Measurements from ENCODE around the gene MREG.

The MREG gene, protein sequence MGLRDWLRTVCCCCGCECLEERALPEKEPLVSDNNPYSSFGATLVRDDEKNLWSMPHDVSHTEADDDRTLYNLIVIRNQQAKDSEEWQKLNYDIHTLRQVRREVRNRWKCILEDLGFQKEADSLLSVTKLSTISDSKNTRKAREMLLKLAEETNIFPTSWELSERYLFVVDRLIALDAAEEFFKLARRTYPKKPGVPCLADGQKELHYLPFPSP

DNA sequence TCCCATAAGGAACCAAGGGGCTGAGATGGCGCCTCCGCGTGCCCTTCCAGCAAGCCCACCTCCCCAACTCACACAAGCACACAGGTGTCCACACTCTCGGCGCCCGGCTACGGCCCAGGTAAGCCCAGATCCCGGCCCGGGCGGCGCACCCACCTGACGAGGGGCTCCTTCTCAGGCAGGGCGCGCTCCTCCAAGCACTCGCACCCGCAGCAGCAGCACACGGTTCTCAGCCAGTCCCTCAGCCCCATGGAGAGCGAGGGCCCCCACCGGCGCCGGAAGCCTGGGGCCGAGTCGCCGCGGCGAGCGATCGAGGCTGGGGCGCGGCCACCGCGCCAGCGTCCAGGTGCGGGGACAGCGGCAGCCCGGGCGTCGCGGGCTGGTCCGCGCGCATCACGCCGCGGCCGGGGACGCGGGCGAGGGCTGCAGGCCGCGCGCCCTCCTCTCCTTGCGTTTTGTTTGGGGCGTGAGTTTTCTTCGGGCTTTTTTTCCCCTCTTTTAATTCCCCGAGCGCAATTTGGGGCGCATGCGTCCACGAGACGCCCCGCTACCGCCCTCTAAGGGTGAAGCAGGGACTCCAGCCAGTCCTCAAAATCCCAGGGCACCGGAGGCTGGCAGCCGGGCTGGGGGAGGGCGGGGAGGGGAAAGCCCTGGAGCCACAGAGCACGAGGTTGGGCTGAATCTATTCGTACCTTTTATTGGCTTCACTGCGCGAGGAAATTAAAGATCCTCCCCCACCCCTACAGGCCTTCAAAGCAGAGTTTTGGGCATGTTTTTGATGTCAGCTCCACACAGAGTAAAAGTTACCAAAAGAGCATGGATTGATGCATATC lies at the start of gene MREG:
Gene MREG (minus strand): TSS at position 472 of the 830 bp plus-strand sequence. CDS start 224 bp downstream, at position 248.
- FAIRE-seq (no peak), DNase-seq (ENCODE audit: insufficient read length, low spot score) (peak; percentile 89)

DNA sequence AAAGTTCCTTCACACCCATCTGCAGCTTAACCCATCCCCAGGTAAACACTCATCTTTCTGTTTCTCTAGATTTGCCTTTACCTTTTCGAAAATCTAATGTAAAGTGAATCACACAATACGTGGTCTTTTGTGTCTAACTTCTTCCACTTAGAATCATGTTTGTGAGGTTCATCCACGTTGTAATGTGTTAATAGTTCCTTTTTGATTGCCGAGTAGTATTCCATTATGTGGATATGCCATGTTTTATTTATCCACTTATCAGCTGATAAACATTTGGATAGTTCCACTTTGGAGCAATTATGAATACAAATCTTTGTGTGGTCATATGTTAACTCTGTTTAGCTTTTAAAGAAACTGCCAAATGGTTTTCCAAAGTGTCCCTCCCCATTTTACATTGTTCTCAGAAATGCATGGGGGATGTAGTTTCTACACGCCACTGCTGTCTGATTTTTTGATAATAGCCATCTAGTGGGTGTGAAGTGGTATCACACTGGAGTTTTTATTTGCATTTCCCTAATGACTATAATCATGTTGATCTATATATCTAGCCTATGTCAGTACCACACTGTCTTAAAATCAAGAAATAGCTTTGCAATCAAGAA lies 46.0 kb upstream of the MREG start:
- DNase-seq (ENCODE audit: insufficient read length, low spot score) (no peak), FAIRE-seq (no peak)

DNA sequence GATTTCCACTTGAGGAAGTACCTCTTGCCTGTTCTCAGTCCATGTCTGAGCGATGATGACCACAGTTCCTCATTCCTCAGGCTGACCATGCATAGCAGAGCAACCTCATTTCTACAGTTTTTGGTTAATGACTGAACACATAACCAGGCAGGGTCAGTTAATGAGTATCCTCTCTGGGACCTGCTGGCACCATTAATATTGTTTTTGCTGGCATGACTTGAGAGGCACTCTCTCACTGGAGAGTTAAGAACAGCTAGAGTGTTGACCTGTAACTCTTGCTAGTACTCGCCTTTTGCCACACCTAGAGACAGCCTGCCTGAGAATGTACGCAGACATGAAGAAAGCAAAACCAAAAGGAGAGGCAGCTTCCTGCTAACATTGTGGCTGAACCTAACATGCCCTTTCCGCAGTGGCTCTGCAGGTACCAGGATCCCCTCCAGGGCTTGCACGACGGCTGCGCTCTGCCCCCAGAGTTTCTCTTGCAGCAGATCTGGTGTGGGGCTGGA lies 44.4 kb upstream of the MREG start:
- DNase-seq (ENCODE audit: insufficient read length, low spot score) (no peak), FAIRE-seq (no peak)

DNA sequence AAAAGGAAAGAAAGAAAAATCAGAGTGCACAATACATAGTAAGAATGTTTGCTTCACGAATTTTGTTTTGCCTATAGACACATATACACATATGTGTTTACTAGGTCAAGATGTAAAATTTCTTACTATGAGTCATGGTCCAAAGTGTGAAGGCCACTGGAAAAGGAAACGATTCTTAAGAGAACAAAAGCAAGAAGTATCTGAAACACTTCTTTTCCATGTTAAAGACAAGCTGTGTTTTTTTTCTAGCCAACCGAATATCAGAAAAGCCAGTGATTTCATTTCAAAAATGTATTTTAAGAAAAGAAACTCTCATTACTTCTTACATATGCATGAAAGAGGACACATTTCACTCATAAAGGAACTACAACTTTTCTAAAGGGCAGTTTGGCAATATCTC lies 43.4 kb upstream of the MREG start:
- DNase-seq (ENCODE audit: insufficient read length, low spot score) (no peak), FAIRE-seq (no peak)

DNA sequence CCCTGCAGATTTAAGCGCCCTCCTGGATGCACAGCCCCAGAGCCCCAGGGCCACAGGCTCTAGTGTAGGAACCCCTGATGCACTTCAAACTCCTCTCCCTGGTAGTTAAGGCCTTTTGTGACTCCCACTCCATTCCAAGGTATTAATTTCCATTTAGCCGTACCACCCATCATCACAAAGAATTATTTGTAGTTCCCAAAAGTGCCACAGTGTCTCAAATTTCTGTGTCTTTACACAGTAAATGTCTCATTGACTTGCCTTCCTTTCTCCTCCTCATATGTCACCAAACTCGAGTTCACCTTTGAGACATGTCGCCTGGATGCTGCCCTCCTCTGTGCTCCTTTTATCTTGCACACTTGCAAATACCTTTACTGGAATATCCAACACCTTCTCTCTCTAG lies 42.3 kb upstream of the MREG start:
- DNase-seq (ENCODE audit: insufficient read length, low spot score) (no peak), FAIRE-seq (no peak)

DNA sequence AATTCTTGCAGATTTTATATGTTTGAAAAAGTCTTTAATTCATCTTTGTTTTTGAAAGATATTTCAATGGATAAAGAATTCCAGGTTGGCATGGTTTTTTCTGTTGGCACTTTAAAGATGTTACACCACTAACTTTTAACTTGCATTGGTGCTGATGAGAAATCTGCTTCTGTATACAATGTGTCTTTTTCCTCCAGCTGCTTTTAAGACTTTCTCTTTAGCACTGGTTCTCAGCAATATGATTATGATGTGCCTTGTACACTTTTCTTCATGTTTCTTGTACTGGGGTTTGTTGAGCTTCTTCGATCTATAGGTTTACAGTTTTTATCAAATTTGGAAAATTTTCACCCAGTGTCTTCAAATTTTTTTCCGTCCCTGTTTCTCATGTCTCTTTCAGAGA lies 39.1 kb upstream of the MREG start:
- no peak for FAIRE-seq
- no peak for DNase-seq (ENCODE audit: insufficient read length, low spot score)

DNA sequence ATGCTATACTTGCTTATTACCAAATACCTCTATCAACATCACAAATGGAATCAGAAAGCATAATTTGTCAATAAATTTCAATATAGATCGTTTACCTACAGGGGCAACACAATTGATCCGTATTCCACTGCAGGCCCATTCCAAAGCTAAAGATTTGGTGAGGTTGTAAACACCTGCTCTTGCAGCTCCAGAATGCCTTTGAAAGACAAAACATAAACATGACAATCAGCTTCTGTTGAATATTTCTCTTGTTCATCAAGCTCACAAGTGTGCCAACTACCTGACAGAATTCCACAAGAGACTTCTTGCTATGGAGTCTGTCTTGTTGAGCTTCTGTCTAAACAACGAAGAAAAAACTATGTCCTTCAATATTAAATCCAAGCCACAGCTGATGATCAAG lies 38.0 kb upstream of the MREG start:
- FAIRE-seq (no peak), DNase-seq (ENCODE audit: insufficient read length, low spot score) (no peak)

DNA sequence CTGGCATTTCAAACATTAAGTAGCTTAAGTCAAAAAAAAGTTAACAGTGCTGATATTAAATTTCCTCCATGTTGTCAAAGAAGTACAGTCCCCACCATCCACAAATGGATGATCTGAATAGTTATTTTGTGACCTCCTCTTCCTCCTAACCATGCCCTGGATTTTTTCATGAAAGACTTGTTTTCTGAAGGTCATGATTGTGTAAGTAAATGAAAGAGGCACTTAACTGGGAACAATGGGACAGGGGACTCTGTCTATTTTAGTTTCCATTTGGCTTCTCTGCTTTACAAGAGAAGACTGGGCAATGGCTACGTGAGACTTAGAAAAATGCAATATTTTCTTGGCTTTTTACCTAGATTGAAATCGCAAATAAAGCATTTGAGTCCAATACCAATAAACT lies 36.1 kb upstream of the MREG start:
- DNase-seq (ENCODE audit: insufficient read length, low spot score) (no peak), FAIRE-seq (no peak)

DNA sequence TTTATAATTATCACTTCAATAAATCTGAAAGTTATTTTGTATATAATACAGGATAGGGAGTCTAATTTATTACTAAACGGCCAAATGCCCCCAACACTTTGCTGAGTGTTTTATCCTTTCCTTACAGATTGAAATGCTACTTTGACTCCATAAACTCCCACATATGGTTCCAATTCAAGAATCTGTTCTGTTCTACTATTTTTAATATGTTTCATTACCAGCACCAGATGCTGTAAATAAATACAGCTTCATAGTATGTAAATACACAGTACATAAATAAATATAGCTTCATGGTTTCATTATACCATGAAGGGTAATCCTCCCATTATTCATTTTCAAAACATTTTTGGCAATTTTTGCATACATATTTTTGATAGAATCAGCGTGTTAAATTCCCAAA lies 34.0 kb upstream of the MREG start:
- DNase-seq (ENCODE audit: insufficient read length, low spot score) (no peak), FAIRE-seq (no peak)

DNA sequence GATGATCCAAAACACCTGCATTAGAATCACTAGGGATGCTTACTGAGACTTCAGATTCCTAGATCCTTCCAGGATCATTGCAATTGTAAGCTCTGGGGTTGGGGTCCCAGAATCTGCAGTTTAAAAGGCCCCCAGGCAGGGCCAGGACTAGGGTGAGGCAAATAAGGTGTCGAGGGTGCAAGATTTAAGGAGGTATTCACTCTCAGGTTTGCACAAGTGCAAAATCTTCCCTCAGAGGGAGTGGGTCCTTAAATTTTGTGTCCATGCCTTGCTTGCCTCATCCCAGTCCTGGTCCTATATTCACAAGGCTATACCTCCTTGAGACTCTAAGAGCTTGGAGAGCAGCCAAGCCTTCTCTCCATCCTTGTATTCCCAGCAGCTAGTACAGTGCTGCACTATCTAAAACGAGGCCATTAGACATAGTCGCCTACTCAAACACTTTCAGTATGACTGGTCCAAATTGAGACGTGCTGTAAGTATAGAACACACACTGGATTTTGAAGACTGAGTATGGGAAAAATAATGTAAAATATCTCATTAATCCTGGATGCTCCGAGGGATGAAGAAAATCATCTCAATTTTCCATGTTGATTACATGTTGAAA lies 31.6 kb upstream of the MREG start:
- FAIRE-seq, result no peak
- no peak for DNase-seq (ENCODE audit: insufficient read length, low spot score)

DNA sequence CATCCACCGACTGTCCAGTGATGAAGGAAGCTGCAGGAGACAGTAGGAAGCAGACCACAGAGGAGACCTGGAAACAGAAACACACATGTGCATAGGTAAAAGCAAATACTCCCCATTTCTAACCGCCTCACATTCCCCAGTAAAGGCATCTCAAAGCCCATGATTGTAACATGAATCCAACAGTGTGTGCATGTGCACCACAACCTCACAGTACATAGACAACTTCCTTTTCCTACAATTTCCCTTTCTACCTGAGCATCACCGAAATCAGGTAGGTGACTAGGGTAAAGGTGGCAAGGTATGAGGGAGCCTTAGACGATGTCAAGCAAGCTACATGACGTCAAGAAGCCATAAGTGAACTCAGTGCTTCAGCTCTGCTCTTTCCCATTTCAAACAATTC lies 30.6 kb upstream of the MREG start:
- FAIRE-seq, result peak; percentile 40
- no peak for DNase-seq (ENCODE audit: insufficient read length, low spot score)

DNA sequence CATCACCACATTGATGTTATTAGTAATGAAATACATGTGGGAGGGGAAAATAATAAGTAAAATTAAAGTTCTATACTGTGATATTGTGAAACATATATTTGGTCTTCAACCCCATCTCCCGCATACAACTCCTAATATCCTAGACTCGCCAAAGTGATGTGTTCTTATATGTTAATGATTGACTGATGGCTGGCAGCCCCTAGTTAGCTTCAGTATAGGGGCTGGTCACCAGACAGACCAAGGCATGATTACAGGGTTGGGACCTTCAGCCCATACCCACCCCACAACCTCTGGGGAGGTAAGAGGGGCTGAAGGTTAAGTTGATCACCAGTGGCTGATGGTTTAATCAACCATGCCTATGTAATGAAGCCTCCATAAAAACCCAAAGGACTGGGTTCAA lies 28.1 kb upstream of the MREG start:
- DNase-seq (ENCODE audit: insufficient read length, low spot score) (no peak), FAIRE-seq (peak; percentile 46)

DNA sequence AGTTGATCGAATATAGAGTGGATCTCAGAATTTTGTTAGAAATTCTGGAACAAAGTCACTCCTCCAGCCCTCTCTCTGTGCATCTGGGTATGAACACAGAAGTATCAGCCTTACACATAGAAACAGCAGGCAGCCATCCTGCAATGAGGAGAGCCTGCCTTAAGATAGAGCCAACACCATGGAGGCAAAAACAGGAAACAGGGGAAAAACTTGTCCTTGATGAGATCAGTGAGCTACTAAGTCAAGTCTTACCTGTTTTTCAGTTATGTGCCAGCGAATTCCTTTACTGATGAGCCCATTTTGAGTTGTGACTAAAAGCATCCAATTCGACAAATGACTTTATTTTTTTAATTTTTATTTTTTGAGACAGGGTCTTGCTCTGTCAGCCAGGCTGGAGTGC lies 26.6 kb upstream of the MREG start:
- DNase-seq (ENCODE audit: insufficient read length, low spot score) (no peak), FAIRE-seq (no peak)

DNA sequence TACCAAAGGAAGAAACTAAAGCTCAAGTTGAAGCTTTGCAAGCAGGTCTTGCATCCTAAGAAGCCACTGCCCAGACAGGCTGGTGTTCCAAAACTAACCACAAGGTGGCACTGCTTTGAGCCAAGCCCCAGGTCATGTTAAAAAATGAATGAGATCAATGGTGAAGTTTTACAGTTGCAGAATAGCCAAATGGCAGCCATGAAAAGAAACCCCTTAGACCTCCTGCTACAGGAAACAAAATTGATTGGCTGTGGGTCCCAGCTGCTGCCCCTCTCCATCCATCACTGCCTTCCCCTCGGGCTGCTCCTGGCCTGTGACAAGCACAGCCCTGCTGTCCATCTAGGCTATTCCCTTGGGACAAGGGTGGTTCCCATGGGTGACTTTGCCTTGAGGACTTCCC lies 20.7 kb upstream of the MREG start:
- FAIRE-seq, result peak; percentile 16
- peak; percentile 54 for DNase-seq (ENCODE audit: insufficient read length, low spot score)

DNA sequence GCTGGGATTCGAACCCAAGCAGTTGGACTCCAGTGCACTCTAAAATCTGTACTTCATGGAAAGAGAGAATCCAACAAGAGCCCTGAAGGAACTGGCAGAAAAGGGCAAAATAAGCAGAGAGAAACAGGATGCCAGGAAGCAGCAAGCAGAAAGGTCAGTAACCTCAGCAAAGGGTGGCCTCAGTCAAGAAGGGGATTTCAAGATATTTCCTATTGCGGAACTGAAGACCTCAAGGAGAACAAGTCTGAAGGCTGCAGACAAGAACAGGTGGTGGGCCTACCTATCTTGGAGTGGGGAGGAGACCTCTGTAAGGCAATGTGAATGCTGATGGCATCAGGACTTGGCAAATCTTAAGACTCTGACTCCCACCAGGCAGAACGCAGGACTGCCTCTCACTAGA lies 20.1 kb upstream of the MREG start:
- FAIRE-seq (no peak), DNase-seq (ENCODE audit: insufficient read length, low spot score) (no peak)

DNA sequence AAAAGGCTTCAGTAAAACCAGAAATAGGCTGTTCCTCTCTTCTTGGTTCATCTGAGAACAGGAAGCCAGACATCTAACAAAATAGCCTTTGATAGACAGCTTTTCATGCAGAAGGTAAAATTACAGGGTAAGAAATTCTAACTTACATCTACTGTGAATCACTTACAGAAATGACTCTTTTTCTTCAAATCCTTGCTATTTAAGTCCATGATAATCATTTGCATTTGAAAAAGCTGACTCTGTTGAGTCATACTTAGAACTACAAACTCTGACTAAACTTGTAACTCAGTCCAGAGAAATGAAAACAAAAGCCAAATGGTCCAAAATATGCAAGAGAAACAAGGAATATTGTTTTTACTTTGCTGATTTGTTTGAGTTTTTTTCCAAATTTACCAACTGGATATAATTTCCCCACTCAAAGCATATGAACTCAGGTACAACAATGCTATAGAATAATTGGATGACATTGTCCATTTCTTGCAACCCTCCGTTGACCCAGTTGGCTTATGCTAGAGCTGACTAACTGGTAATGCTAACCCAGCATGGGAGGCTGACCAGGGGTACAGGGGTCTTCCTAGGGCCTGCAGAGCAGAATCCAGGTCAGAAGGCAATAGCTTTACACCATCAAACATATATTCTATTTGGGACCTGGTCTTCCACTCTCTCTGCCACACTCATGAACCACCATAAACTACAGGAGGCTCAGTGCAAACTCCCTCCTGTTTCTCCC lies 18.8 kb upstream of the MREG start:
- FAIRE-seq (no peak), DNase-seq (ENCODE audit: insufficient read length, low spot score) (no peak)

DNA sequence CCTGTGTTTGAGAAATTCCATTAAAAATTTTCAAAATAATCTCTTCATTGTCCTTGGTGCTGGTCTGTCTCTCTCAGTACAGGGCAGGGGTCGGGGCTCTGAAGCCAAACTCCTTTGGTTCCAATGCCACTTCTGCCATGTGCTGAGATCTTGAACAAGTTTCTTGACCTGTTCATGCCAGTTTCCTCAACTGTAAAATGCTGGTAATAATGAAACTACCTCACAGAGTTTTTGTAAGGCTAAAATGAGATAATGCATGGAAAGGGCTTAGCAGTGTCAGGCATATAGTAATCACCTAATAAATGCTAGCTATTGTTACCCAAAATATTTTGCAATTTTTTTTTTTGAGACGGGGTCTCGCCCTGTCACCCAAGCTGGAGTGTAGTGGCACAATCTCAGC lies 16.9 kb upstream of the MREG start:
- FAIRE-seq (no peak), DNase-seq (ENCODE audit: insufficient read length, low spot score) (no peak)

DNA sequence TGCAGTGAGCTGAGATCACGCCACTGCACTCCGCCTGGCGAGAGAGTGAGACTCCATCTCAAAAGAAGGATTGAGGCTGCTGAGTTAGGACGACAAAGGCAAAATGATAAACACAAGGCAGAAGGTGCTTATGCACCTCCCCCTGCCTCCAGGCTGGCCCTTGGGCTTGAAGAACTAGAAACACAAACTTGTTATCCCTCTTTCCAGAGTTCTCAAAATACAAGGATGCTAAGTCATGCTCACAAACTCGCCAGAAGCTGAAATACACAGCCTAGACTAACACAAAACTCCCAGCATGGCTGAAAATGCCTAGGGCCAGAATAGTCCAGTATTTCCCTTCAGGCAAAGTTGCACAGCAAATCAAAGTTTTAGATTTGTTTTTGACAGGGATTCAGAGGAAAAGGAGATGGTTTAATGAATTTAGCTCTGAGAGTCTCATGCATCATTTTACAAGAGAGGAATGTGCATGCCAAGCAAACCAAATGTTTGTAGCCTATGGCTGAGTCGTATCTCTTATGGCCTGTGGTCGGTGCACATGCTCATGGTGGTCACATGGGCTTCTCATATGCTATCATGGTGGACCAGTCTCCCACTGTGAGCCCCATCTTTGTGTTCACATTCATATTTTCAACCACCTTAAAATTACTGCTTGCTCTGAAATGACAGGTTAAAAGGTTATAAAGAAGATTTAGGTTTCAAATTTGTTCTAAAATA lies 16.2 kb upstream of the MREG start:
- DNase-seq (ENCODE audit: insufficient read length, low spot score) (no peak), FAIRE-seq (no peak)

DNA sequence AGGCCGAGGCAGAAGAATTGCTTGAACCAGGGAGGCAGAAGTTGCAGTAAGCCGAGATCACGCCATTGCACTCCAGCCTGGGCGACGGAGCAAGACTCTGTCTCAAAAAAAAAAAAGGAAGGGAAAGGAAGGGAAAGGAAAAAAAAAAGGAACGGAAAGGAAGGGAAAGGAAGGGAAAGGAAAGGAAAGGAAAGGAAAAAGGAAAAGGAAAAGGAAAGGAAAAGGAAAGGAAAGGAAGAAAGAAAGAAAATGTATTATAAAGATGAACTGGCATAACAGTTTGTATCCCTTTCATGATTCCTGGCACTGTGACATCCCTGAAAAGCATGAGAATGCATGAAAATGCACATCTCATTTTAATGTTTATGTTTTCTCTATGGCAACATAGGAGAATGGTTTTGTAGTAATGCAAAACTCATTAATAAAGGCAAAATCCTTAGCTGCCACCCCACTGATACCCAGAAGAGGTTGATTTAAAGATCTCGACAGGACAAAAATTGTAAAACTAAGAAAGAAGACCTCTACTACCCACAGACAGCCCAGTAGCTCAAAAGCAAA lies 11.5 kb upstream of the MREG start:
- FAIRE-seq, result no peak

More for the DNA sequence above, 11.5 kb upstream of the MREG start:
- DNase-seq (ENCODE audit: insufficient read length, low spot score), result no peak
